ENCODE measurements around the gene LHPP. TPM values are rescaled to one million over a fixed set of nuclear protein-coding genes. Genes with fewer than 3 reads are reported as not detected.

LHPP gene
- total and polyA plus RNA-seq, 10 of the 15 experiments (the other 5 are each of a cell fraction or from before 2014, with no cell fraction given) = 0.79 to 9.8 (median 6.7) TPM

GRCh38 chr10:124543971-124544370, 82.3 kb downstream of the LHPP start:
- TF ChIP-seq SREBF1 (IDR thresholded peaks at IDR 0.05; ENCODE audit: low read length) (no peak), ZNF24 (IDR thresholded peaks at IDR 0.05) (no peak), E2F4 (IDR thresholded peaks at IDR 0.05; ENCODE audit: low read depth, low read length) (no peak), BMI1 (IDR thresholded peaks at IDR 0.05; ENCODE audit: borderline replicate concordance) (no peak), TARDBP (IDR thresholded peaks at IDR 0.05; ENCODE audit: borderline replicate concordance) (no peak), CBX5 (IDR thresholded peaks at IDR 0.05; ENCODE audit: low read depth) (no peak), RCOR1 (conservative IDR thresholded peaks at IDR 0.05; ENCODE audit: low read depth, low read length) (no peak), EGR1 (IDR thresholded peaks at IDR 0.05; ENCODE audit: borderline replicate concordance in 1 of 2, low read depth in 2 of 2, low read length in 2 of 2) (no peak), SP1 (IDR thresholded peaks at IDR 0.05; ENCODE audit: low read depth, low read length) (no peak), MXI1 (IDR thresholded peaks at IDR 0.05; ENCODE audit: low read depth, low read length) (no peak), IRF3 (IDR thresholded peaks at IDR 0.05) (no peak), EED (IDR thresholded peaks at IDR 0.05; ENCODE audit: low read depth) (no peak), PBX3 (IDR thresholded peaks at IDR 0.05; ENCODE audit: insufficient replicate concordance, low read depth, low read length) (no peak), SKIL (IDR thresholded peaks at IDR 0.05; ENCODE audit: low read depth, poor library complexity, severe bottlenecking) (no peak), CHD2 (IDR thresholded peaks at IDR 0.05; ENCODE audit: borderline replicate concordance, low read depth, low read length) (no peak), NFIC (IDR thresholded peaks at IDR 0.05; ENCODE audit: low read depth, low read length) (no peak), GATAD2B (conservative IDR thresholded peaks at IDR 0.05; ENCODE audit: low read depth) (no peak)
- H3K36me3 ChIP-seq (ENCODE audit: control insufficient read depth in 2 of 2, insufficient read depth in 2 of 2, low read length in 1 of 2) = no peaks in the 10 kb centered on the region
- no peaks in the 10 kb centered on the region for H3K9me3 ChIP-seq (replicated peaks; ENCODE audit: control insufficient read depth, insufficient read depth, low read length)
- H3K4me2 ChIP-seq (ENCODE audit: control insufficient read depth, insufficient read depth) = no peak overlapping the region
- ATAC-seq = no peak
- ChIA-PET SMC1A (ENCODE audit: uncharacterized antibody, unreplicated experiment) (interaction anchor here (0.7 to 1.6 kb wide), 3 partner anchors 102 to 201 kb away, joined by 4 to 5 read pairs (median 4); no protein-coding TSS in a partner anchor), CTCF (interaction anchor here (1.0 kb wide), 1 partner anchor 9 kb away, joined by 3 read pairs; no protein-coding TSS in a partner anchor), RAD21 (ENCODE audit: unreplicated experiment) (interaction anchor here (0.6 to 1.0 kb wide), 4 partner anchors 17 to 202 kb away, joined by 3 read pairs; no protein-coding TSS in a partner anchor), POLR2A (no interaction called here)
- H3K9ac ChIP-seq (ENCODE audit: control insufficient read depth, insufficient read depth, low read length) = no peak overlapping the region
- H3K4me1 ChIP-seq (ENCODE audit: control insufficient read depth, insufficient read depth, low read length) = peaks cover 3% of the 10 kb centered on the region; the same call in 1 of the 2 replicates
- BruUV-seq (replicated peaks) = no TSS peak
- FAIRE-seq = no peak
- H4K20me1 ChIP-seq (ENCODE audit: control insufficient read depth, insufficient read depth) = no peaks in the 10 kb centered on the region
- no peak for DNase-seq (ENCODE audit: low read depth, low spot score)
- H3K27me3 ChIP-seq (replicated peaks in 1 of 2; ENCODE audit: control insufficient read depth in 2 of 2, insufficient read depth in 2 of 2, low read length in 1 of 2) = no peaks in the 10 kb centered on the region; a peak in 1 of 4 replicates
- H2AFZ ChIP-seq (ENCODE audit: control insufficient read depth, low read depth, low read length) = no peak overlapping the region
- H3K4me3 ChIP-seq = no peak overlapping the region
- no peaks in the 10 kb centered on the region for H3K79me2 ChIP-seq (ENCODE audit: control insufficient read depth, insufficient read depth, low read length)
- no peak overlapping the region for H3K27ac ChIP-seq (ENCODE audit: control insufficient read depth, insufficient read depth)
- intact Hi-C loops (cut with micrococcal nuclease; ENCODE audit: unreplicated experiment) = no loop called here
- in situ Hi-C loops (cut with MboI) = no loop called here
- 44% methylated on average over 12 of the region's 12 CpGs for WGBS (ENCODE audit: insufficient coverage, insufficient replicate concordance, low lambda C conversion rate, missing lambda C conversion rate)
